DOHH2 (cell line): ENCODE measurements around the gene C1QL2.

Source experiments
- H3F3A ChIP-seq: fragments of 200-600 bp; sonication (generic), shearing (Covaris generic); 2 replicates; pipeline ENCODE4 v1.6.0; 2016; ENCODE audit warnings: antibody characterized with exemption, mild to moderate bottlenecking; ENCODE audit not compliant: control insufficient read depth, insufficient read depth
- H3K27ac ChIP-seq: fragments of 200-600 bp; sonication (generic); 2 replicates; pipeline ENCODE4 v1.5.1; 2014; ENCODE audit warnings: low read depth, mild to moderate bottlenecking, low read length, moderate library complexity
- H3K27me3 ChIP-seq: fragments of 200-600 bp; sonication (generic); 2 replicates; pipeline ENCODE4 v1.6.1; 2014; ENCODE audit warnings: mild to moderate bottlenecking, low read length, mixed read lengths; ENCODE audit not compliant: control insufficient read depth
- H3K36me3 ChIP-seq: fragments of 200-600 bp; sonication (generic); 2 replicates; pipeline ENCODE4 v1.6.1; 2014; ENCODE audit warnings: mild to moderate bottlenecking, low read length, moderate library complexity, mixed read lengths; ENCODE audit not compliant: control insufficient read depth
- H3K4me1 ChIP-seq: fragments of 200-600 bp; sonication (generic); 2 replicates; pipeline ENCODE4 v1.6.1; 2014; ENCODE audit warnings: mild to moderate bottlenecking, low read length, mixed read lengths; ENCODE audit not compliant: control insufficient read depth
- H3K4me2 ChIP-seq: fragments of 200-600 bp; sonication (generic); 2 replicates; pipeline ENCODE4 v1.6.0; 2014; ENCODE audit warnings: mild to moderate bottlenecking, low read length, moderate library complexity
- H3K4me3 ChIP-seq: fragments of 200-600 bp; sonication (generic); 2 replicates; pipeline ENCODE4 v1.5.1; 2014; ENCODE audit warnings: mild to moderate bottlenecking, low read length, mixed read lengths
- H3K79me2 ChIP-seq: fragments of 200-600 bp; sonication (generic); 2 replicates; pipeline ENCODE4 v1.6.1; 2014; ENCODE audit warnings: mild to moderate bottlenecking, low read length, mixed read lengths; ENCODE audit not compliant: control insufficient read depth
- H3K9me2 ChIP-seq: fragments of 200-600 bp; sonication (generic); replicated peaks from 2 replicates; pipeline ENCODE4 v1.6.1; 2014; ENCODE audit warnings: mild to moderate bottlenecking, low read length, mixed read lengths; ENCODE audit not compliant: control insufficient read depth
- H3K9me3 ChIP-seq: fragments of 200-600 bp; sonication (generic); 2 replicates; pipeline ENCODE4 v1.6.1; 2014; ENCODE audit warnings: antibody characterized with exemption, low read length, mixed read lengths; ENCODE audit not compliant: control insufficient read depth, insufficient read depth
- H4K20me1 ChIP-seq: fragments of 200-600 bp; sonication (generic); 2 replicates; pipeline ENCODE4 v1.6.0; 2014; ENCODE audit warnings: low read depth, mild to moderate bottlenecking, antibody characterized with exemption, low read length, moderate library complexity; ENCODE audit not compliant: control insufficient read depth, insufficient read depth
- EZH2phosphoT487 ChIP-seq: fragments of 200-600 bp; sonication (generic); IDR thresholded peaks from 2 replicates; pipeline ENCODE4 v1.6.1; 2017; ENCODE audit warnings: borderline replicate concordance, mild to moderate bottlenecking, antibody characterized with exemption, low read length, moderate library complexity, mixed read lengths
- TF ChIP-seq, protein P1 (sequence below): fragments of 200-600 bp; sonication (generic); IDR thresholded peaks from one replicate; pipeline ENCODE4 v1.5.1; 2014; ENCODE audit warnings: antibody characterized with exemption, mild to moderate bottlenecking, low read depth, low read length; ENCODE audit not compliant: poor library complexity, severe bottlenecking

The C1QL2 gene

DNA sequence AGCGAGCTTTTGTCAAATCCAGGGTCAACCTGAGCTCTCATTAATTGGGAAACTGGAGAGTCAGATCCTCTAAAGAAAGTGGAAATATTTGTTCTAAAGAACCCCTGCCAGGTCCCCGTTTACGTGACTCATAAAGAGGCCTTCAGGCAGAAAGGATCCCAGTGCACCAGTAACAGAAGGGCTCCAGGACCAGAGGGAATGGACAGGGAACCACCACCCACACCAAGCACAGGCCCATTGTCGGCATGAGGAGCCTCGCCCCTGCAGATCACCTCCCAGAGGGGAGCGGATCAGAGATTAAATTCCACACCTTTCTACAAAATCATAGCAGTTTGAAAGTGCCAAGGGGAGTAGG lies 16.4 kb upstream of the C1QL2 start:
- Histone ChIP-seq H3K27ac (no peak overlapping the region), H3K9me2 (no peaks in the 10 kb centered on the region), H3K36me3 (no peaks in the 10 kb centered on the region), H3K27me3 (no peaks in the 10 kb centered on the region), H3K79me2 (no peaks in the 10 kb centered on the region), H3K4me2 (no peak overlapping the region), H4K20me1 (peaks cover 5% of the 10 kb centered on the region; the same call in 1 of the 2 replicates), H3F3A (no peaks in the 10 kb centered on the region), H3K9me3 (no peaks in the 10 kb centered on the region), H3K4me1 (no peaks in the 10 kb centered on the region), H3K4me3 (no peak overlapping the region)
- TF ChIP-seq EZH2phosphoT487, result no peak
- TF ChIP-seq, protein P1, sequence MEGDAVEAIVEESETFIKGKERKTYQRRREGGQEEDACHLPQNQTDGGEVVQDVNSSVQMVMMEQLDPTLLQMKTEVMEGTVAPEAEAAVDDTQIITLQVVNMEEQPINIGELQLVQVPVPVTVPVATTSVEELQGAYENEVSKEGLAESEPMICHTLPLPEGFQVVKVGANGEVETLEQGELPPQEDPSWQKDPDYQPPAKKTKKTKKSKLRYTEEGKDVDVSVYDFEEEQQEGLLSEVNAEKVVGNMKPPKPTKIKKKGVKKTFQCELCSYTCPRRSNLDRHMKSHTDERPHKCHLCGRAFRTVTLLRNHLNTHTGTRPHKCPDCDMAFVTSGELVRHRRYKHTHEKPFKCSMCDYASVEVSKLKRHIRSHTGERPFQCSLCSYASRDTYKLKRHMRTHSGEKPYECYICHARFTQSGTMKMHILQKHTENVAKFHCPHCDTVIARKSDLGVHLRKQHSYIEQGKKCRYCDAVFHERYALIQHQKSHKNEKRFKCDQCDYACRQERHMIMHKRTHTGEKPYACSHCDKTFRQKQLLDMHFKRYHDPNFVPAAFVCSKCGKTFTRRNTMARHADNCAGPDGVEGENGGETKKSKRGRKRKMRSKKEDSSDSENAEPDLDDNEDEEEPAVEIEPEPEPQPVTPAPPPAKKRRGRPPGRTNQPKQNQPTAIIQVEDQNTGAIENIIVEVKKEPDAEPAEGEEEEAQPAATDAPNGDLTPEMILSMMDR, result no peak

DNA sequence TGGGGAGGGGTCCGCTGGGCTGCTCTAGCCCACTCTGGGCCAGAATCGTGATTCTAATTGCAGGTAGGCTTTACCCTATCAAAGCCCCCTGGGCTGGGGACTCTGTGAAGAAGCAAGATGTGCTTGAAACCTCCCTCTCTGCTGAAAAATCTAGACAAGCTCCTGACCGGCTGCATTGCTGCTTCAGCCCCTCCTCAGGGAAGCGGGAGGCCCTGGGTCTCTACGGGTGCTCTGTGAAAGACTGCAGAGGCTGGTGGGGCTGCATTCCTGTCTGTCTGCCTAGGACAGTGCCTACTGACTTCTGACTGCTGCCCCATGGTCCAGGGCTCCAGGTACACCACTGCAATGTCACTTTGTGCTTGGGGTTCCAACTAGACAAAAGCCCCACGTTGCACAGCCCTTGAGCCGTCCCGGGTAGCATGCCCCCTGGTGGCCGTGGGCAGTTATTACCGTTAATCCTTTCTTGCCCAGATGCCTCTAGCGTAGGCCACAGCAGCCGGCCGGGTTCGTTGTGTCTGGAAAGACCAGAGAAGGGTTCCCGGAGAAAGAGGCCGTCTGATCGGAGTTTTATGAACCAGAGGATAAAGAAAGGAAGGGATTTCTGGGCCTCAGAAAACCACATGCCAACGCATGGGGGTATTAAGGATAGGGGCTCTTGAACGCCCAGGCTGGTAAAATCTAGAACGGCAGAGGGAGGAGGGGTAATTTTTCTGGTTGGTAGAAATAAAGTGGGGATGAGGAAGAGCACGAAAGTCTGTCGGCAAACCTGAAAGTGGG lies 15.9 kb upstream of the C1QL2 start:
- TF ChIP-seq, protein P1, result peak; percentile 98
- no peak for TF ChIP-seq EZH2phosphoT487
- Histone ChIP-seq H4K20me1 (peaks cover 5% of the 10 kb centered on the region; the same call in 1 of the 2 replicates), H3K4me2 (no peak overlapping the region), H3F3A (no peaks in the 10 kb centered on the region), H3K9me2 (no peaks in the 10 kb centered on the region), H3K4me1 (no peaks in the 10 kb centered on the region), H3K4me3 (no peak overlapping the region), H3K9me3 (no peaks in the 10 kb centered on the region), H3K27ac (no peak overlapping the region), H3K79me2 (no peaks in the 10 kb centered on the region), H3K27me3 (no peaks in the 10 kb centered on the region), H3K36me3 (no peaks in the 10 kb centered on the region)

DNA sequence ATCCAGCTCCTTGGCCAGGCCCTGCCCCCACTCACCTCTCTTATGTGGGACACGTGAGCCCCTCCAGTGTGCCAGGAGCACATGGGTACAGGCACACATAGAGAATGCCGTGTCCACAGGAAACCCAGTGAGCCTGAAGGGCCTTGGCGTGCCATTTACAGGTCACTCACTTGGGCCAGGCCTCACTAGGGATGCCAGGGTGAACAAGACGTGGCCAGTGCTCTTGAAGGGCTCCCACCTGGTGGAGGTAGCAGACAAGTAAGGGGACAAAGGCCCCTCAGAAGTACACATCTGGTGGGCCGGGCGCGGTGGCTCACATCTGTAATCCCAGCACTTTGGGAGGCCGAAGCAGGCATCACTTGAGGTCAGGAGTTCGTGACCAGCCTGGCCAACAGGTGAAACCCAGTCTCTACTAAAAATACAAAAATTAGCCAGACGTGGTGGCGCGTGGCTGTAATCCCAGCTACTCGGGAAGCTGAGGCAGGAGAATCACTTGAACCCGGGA lies 15.1 kb upstream of the C1QL2 start:
- Histone ChIP-seq H3K4me2 (no peak overlapping the region), H3F3A (no peaks in the 10 kb centered on the region), H3K27ac (no peak overlapping the region), H3K9me3 (no peaks in the 10 kb centered on the region), H3K27me3 (no peaks in the 10 kb centered on the region; the same call in 1 of the 2 replicates), H3K4me1 (no peaks in the 10 kb centered on the region), H3K79me2 (no peaks in the 10 kb centered on the region), H3K4me3 (no peak overlapping the region), H3K9me2 (no peaks in the 10 kb centered on the region), H4K20me1 (peaks cover 5% of the 10 kb centered on the region; the same call in 1 of the 2 replicates), H3K36me3 (no peaks in the 10 kb centered on the region)
- no peak for TF ChIP-seq EZH2phosphoT487
- TF ChIP-seq, protein P1, result no peak
